Stimulated activated CD4-positive, alpha-beta T cell treated with anti-CD3 and anti-CD28 coated beads, Interleukin-4, amount 100 ng/mL, for 48 hours (primary cell): ENCODE data around the gene INSIG2.
"Not testable (repeated sequence)": the region's sequence is repeated elsewhere in the genome, so short reads cannot be mapped to it uniquely, and the experiment has no call there.

Source experiments
- DNase-seq, 2 donors: peaks; one replicate each; pipeline ENCODE4 v3.0.0-alpha.2; 2020; ENCODE audit warnings: low read depth in 2 of 2

The INSIG2 gene

DNA sequence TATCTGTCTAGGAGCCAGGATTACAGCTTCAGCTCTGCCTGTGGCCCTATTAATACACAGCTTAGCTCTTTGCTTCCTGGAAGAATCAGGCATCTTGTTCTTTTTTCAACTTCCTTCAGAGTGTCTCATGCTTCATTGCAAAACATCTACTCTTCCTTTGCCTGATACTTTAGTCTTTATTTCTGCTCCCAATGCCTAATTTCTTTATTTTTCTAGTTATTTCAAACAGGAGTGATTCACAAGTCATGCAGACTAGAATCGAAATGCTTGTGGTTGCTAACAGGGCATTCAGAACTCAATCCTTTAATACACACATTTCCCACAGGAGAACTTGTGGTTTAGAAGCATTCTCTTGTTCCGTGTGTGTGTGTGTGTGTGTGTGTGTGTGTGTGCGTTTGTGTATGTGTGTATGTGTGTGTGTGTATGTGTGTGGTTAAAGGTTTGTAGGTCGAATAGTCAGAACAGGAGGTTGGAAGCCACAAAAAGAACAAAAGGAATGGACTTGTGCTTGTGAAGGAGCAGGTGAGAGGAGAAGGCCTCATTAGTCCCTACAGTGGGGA is 28.3 kb upstream of the INSIG2 start:
- no peak for DNase-seq

DNA sequence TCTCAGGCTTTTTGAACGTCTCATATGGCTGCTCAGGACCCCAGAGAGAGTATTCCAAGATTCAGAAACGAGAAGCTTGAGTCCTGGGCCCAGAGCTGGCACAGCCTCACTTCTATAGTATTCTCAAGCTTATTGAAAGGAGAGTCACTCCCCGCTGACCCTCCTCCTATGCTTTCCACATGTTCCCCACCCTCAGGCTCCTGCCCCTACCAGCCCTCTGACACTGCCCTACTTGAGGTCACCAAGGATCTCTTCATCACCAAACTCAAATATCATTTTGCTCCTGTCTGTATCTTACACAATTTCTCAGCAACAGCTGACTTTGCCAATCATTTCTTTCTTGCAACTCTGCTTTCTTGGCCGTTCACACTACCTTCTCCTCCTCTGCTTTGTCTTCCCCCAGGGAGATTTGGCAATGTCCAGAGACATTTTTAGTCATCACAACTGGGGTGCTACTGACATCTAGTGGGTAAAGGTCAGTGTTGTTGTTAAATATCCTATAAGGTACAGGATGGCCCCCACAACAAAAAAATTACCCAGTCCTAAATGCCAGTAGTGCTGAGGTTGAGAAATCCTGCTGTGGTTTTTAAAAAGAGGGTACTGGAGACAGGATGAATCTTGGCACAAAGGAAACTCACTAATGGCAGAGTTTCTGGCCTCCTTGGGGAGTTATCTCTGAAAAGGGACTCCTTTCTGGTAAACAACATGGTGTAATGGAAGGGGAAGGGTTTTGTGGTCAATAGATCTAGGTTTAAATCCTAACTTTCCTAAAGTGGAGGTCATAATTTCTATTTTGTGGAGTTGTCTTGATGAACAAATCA is 26.9 kb upstream of the INSIG2 start:
- no peak for DNase-seq

DNA sequence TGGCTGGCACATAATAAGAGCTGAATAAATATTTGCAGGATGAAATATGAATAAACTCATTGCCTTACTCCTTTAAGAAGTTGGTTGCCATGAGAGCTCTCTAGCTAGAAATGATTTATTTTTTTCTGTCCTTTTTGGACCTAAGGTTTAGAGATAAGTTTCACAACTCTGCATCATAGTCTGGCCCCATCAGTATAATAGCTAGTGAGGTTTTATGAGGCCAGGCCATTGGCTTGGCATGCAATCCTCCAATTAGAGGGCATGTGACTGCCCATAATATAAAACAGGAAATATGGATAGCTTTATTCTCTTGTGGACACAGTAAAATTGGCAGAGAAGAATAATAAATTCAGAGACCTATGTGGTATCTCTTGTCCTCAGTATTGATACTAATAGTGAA is 26.2 kb upstream of the INSIG2 start:
- DNase-seq, result no peak

DNA sequence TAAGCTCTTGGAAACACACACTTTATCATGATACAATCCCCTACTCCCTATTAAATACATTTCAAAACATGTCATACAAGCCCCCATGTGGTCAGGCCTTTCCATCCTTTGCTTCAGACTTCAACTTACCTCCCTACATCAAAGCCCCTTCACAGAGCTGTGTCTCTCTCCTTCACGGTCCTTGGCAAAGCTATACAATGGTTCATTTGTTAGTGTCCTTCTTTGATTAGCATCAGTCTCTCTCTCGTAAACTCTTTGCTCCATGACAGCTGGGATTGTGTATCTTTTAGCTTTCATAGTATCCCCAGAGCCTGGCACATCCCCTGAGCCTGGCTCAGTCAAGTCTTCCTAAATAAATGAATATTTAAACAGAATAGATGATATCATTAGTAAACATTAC is 25.6 kb upstream of the INSIG2 start:
- DNase-seq, result no peak

DNA sequence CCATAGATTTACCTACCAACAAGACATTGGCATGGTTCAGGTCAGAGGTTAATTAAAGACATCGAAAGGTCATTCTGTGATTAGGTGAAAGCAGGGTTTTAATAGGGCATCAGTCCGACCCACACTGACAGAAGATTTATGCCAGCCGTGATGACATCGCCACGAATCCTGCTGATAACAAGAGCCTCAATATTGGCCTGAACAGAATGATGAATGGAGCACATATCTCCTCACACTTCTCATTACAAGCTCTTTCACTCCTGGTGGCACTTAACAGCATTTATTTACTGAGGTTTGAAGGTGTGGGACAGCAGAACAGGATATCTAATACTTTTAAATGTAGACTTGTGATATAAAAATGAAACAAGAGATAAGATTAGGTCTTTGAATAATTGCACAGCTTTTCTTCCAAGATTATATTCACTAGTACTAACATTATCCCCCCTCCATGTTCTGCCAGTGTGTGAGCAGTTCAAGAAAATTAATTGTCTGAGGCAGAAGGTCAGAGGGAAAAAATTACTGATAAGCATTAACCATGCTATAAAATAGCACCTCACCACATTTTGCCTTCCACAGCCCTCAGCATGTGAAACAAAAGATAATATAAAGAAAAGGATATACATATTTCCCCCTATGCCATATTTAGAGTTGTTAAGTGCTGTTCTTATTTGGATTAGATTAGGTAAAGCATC is 23.1 kb upstream of the INSIG2 start:
- no peak for DNase-seq

DNA sequence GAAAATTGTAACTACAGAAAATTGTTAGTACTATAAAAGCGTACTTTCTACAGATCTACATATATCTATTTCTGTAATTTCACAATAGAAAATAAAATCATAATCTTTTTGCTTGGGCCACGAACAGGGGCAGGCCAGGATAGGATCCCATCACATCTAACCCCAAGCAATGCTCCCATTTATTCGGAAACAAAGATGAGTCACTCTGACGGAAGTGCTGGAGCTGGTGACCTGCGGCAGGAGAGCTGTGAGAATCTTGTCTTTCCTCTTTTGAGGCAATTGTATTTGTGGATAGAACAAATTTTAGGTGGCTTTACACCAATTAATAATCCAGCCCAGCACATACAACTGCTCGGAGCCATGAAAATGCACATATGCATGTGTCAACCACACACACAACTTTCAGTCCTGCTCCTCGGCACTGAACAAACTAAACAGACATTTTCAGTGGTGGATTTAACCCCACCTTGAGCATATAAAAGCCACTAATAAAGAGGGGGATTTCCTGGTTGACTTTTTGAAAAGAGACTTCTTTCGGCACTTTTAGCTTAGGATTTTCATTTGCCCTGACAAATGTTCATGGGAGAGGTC is 22.3 kb upstream of the INSIG2 start:
- no peak for DNase-seq

GRCh38 chr2:118077636-118078247 is 10.5 kb upstream of the INSIG2 start:
- DNase-seq, result no peak

GRCh38 chr2:118078734-118079133 is 9.5 kb upstream of the INSIG2 start:
- DNase-seq, result no peak

- DNase-seq, result no peak
These were observed 3.7 kb upstream of the INSIG2 start for GRCh38 chr2:118084491-118085089.

DNA sequence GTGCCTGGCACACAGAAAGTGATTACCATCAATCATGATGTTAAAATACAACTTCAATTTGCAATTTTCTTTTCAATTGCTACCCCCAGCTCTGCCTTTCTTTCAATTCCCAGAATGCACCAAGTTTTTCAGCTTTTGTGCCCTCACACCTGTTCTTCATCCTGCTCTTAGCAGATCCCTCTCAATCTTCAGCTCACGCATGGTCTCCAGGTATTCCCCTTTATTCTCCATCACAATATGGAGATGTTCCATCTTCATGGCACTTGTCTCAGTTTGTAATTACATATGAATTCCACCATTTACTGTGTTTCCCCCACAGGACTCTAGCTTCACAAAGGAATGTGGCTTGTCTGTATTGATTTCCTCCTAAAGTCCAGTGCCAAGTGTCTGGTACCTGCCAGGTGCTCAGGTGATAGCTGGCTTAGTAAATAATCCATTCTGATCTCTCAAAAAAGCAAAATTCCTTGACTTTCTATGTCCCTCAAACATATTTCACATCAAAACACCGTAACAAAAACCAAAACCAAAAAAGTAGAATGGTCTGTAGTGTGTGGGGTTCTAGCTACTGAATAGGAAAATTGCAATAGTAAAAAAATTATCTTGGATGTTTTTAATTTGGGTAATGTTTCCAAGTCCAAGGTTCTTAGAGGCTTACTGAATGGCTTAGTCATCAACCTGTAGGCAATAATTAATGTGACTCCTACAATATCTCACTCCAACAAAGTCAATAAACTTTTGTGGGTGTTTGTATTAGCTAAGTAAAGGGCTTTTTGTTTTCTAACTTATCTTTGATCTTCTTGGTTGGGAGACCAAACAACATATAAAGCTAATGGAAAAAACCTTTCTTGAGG is 2.9 kb upstream of the INSIG2 start:
- no peak for DNase-seq

DNA sequence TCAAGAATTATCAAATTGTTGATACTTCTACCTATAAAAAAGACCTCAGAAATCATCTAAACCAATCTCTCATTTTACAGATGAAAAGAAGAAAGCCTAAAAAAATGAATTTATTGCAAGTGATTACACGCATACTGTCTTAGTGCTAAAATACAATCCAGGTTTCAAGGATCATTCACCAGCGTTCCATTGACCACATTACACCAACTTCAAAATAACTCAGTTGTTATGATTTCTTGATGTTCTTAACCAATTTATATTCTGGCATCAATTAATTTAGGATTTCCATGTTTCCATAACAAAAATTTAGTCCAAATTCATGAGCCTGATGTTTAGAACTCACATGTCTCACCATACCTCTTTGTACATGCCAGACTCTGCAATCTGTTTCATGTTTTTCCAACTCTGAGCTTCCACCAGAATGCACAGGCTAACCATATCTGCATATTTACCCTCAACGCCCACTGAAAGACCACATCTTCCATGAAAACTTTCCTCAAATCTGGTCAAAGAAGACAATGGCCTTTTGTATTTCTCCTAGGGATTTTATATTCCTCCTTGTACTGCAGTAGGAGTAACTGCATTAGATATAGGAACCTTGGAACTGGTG is 2.1 kb upstream of the INSIG2 start:
- no peak for DNase-seq

- no peak for DNase-seq
These were observed 999 bp downstream of the INSIG2 start for GRCh38 chr2:118089139-118089800.

- DNase-seq, result no peak
These were observed 2.3 kb downstream of the INSIG2 start for GRCh38 chr2:118090387-118091139.

DNA sequence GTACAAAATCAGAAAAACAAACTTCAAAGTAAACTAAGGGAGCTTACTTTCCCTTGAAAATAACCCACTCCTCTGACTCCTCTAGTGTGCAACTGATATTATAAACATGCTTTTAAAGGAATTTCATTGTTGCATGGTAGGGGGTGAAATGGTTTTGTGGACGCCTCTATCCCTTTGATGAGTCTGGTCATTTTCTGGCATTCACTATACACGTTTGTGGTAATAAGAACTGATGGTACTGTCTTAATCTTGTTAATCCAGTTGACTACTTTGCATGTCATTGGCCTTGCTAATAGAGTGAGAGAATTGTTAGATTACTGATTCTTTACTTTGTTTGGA is 2.8 kb downstream of the INSIG2 start:
- DNase-seq, result no peak

DNA sequence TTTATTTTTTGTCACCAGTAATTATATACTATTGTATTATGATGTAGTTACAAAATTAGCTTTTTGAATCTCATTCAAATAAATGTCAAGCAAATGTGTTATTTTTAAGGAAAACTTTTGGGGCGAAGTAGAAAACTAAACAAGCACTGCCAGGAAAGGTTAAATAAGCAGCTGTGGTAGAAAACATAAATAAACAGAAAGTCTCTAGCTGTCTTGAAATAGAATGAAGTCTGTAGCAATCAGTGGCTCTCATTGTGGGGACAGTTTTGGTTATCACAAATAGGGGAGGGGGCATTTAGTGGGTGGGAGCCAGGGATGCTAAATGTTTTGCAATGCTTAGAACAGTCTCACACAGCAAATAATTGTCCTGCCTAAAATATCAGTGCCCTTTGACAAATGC is 3.4 kb downstream of the INSIG2 start:
- DNase-seq, result no peak

DNA sequence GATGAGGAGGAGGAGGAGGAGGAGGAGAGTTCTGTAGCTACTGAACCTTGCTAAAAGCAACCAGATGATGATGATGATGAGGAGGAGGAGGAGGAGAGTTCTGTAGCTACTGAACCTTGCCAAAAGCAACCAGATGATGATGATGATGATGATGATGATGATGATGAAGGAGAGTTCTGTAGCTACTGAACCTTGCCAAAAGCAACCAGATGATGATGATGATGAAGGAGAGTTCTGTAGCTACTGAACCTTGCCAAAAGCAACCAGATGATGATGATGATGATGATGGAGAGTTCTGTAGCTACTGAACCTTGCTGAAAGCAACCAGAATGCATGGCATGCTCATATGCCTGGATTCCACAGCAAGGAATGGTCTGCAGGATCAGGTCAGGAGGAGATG is 5.8 kb downstream of the INSIG2 start:
- DNase-seq, result not testable (repeated sequence)

DNA sequence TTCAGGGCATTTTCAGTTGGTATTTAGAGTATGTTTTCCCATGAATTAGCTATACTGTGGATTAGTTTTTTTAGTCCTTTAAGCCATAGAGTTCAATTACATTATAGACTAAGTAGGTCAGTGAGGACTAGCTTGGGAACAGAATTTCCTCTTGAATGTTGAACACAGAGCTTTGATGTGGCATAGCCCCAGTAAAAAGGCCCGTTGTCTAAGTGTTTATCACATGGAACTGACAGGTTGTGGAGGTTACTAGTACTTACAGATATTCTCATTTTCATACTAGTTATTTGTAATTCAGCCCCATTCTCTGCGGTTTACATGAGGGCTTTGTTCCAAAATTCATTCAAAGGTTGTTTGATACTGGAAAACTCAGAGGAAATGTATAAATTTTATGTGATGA is 6.2 kb downstream of the INSIG2 start:
- no peak for DNase-seq

DNA sequence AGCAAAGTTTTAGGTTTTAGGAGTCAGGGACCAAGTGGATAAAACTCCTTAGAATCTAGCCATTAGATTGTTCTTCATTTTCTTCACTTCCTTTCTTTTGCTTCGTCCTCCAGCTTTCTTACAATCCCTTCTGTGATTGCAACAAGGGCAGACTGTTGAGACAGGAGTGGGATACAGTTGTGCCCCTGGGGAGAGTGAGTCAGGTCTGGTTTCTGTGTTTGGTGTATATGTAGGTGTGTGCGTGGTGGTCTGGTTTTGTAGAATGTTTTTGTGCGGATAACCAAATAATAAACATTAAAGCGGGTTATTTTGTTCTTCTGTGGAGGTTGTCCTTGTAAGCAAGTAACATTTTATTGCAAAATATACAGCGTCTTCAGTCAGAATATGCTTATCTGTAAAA is 7.3 kb downstream of the INSIG2 start:
- DNase-seq, result no peak

DNA sequence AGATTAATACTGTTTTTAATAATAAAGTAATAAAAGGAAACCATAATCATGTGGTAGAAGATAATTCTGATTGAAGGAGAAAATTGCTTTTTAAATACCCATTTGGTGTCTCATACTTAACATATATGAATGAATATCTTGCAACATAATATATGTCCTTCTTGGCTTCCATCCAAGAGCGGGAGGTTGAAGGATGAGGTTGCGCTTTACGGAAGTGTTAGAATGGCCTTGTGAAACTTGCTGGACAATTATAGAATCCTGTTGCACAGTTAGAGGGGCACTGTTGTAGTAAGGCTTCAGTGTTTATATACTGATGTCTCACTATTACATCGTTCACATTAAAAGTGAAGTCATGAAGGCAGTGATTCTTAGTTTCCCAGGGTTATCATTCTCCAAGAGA is 9.4 kb downstream of the INSIG2 start:
- DNase-seq, result no peak
